ENCODE data around the gene FLYWCH2.

DNA sequence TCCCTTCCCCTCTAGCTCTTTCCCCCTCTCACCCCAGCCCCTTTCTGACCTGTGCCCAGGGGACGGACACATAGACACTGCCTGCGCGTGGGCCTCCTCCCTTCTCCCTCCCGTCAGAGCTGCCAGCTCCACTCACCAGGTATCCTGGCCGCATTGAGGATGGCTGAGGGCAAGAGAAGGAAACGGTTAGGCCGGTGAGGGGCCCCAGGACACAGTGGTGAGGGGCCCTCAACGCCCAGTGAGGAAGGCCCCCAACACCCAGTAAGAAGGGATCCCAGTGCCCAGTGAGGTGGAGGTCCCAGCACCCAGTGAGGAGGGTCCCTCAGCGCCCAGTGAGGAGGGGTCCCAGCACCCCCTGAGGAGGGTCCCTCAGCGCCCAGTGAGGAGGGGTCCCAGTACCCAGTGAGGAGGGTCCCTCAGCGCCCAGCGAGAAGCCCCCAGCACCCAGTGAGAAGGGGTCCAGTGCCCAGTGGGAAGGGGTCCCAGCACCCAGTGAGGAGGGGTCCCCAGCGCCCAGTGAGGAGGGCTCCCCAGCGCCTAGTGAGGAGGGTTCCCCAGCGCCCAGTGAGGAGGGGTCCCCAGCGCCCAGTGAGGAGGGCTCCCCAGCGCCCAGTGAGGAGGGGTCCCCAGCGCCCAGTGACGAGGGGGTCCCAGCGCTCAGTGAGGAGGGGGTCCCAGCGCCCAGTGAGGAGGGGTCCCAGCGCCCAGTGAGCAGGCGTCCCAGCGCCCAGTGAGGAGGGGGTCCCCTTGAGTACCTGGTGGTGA is 26.1 kb upstream of the FLYWCH2 start:
- TF ChIP-seq, protein P1, sequence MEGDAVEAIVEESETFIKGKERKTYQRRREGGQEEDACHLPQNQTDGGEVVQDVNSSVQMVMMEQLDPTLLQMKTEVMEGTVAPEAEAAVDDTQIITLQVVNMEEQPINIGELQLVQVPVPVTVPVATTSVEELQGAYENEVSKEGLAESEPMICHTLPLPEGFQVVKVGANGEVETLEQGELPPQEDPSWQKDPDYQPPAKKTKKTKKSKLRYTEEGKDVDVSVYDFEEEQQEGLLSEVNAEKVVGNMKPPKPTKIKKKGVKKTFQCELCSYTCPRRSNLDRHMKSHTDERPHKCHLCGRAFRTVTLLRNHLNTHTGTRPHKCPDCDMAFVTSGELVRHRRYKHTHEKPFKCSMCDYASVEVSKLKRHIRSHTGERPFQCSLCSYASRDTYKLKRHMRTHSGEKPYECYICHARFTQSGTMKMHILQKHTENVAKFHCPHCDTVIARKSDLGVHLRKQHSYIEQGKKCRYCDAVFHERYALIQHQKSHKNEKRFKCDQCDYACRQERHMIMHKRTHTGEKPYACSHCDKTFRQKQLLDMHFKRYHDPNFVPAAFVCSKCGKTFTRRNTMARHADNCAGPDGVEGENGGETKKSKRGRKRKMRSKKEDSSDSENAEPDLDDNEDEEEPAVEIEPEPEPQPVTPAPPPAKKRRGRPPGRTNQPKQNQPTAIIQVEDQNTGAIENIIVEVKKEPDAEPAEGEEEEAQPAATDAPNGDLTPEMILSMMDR (IDR thresholded peaks at IDR 0.05): no peak
- TF ChIP-seq POLR2A (IDR thresholded peaks at IDR 0.05): no peak

Data from testis (tissue), 2 donors.